ENCODE results near the gene AP4M1.

Gene AP4M1

GRCh38 chr7:100089458-100090196 is 11.8 kb upstream of the AP4M1 start:
- ATAC-seq (ENCODE audit: low read depth) (no peak), DNase-seq (ENCODE audit: low spot score) (no peak)
- TF ChIP-seq CTCF (IDR thresholded peaks at IDR 0.05; ENCODE audit: poor library complexity, severe bottlenecking): no peak
- Histone ChIP-seq H3K4me3 (ENCODE audit: severe bottlenecking) (peak overlapping the region; percentile 56), H3K4me1 (ENCODE audit: insufficient read depth, poor library complexity, severe bottlenecking) (peaks cover 15% of the 10 kb centered on the region), H3K9me3 (ENCODE audit: severe bottlenecking) (no peaks in the 10 kb centered on the region), H3K27ac (ENCODE audit: poor library complexity, severe bottlenecking) (peak overlapping the region; percentile 90), H3K27me3 (ENCODE audit: insufficient read depth, poor library complexity, severe bottlenecking) (no peaks in the 10 kb centered on the region), H3K36me3 (ENCODE audit: low read depth) (peaks cover 45% of the 10 kb centered on the region)

- H3K9me3 ChIP-seq (ENCODE audit: severe bottlenecking): no peaks in the 10 kb centered on the region
- TF ChIP-seq CTCF (IDR thresholded peaks at IDR 0.05; ENCODE audit: poor library complexity, severe bottlenecking): no peak
- no peak for DNase-seq (ENCODE audit: low spot score)
- peak; percentile 4; the same call in 1 of the 3 replicates for ATAC-seq (ENCODE audit: low read depth)
- H3K27me3 ChIP-seq (ENCODE audit: insufficient read depth, poor library complexity, severe bottlenecking): no peaks in the 10 kb centered on the region
- H3K36me3 ChIP-seq (ENCODE audit: low read depth): peaks cover 57% of the 10 kb centered on the region
- no peak overlapping the region for H3K4me3 ChIP-seq (ENCODE audit: severe bottlenecking)
- H3K27ac ChIP-seq (ENCODE audit: poor library complexity, severe bottlenecking): peak overlapping the region; percentile 90
- peaks cover 15% of the 10 kb centered on the region for H3K4me1 ChIP-seq (ENCODE audit: insufficient read depth, poor library complexity, severe bottlenecking)
Measured at GRCh38 chr7:100090527-100091410, 10.7 kb upstream of the AP4M1 start.

GRCh38 chr7:100091411-100092181 is 9.8 kb upstream of the AP4M1 start:
- H3K27ac ChIP-seq (ENCODE audit: poor library complexity, severe bottlenecking): peak overlapping the region; percentile 90
- H3K36me3 ChIP-seq (ENCODE audit: low read depth): peaks cover 65% of the 10 kb centered on the region
- H3K9me3 ChIP-seq (ENCODE audit: severe bottlenecking): no peaks in the 10 kb centered on the region
- no peak for TF ChIP-seq CTCF (IDR thresholded peaks at IDR 0.05; ENCODE audit: poor library complexity, severe bottlenecking)
- ATAC-seq (ENCODE audit: low read depth) (peak; percentile 22), DNase-seq (ENCODE audit: low spot score) (no peak)
- H3K4me3 ChIP-seq (ENCODE audit: severe bottlenecking): no peak overlapping the region
- H3K27me3 ChIP-seq (ENCODE audit: insufficient read depth, poor library complexity, severe bottlenecking): no peaks in the 10 kb centered on the region
- H3K4me1 ChIP-seq (ENCODE audit: insufficient read depth, poor library complexity, severe bottlenecking): peaks cover 15% of the 10 kb centered on the region

GRCh38 chr7:100093054-100093453 is 8.4 kb upstream of the AP4M1 start:
- DNase-seq (ENCODE audit: low spot score): no peak
- H3K4me1 ChIP-seq (ENCODE audit: insufficient read depth, poor library complexity, severe bottlenecking): peaks cover 4% of the 10 kb centered on the region
- no peak overlapping the region for H3K27ac ChIP-seq (ENCODE audit: poor library complexity, severe bottlenecking)
- H3K9me3 ChIP-seq (ENCODE audit: severe bottlenecking): no peaks in the 10 kb centered on the region
- H3K4me3 ChIP-seq (ENCODE audit: severe bottlenecking): no peak overlapping the region
- no peak for TF ChIP-seq CTCF (IDR thresholded peaks at IDR 0.05; ENCODE audit: poor library complexity, severe bottlenecking)
- ATAC-seq (ENCODE audit: low read depth): no peak
- peaks cover 79% of the 10 kb centered on the region for H3K36me3 ChIP-seq (ENCODE audit: low read depth)
- H3K27me3 ChIP-seq (ENCODE audit: insufficient read depth, poor library complexity, severe bottlenecking): no peaks in the 10 kb centered on the region

Data from RWPE2 (cell line).